Lower leg skin (tissue), 3 donors: ENCODE data around the gene KLK1.

Experiments
- CTCF ChIP-seq, 3 donors: fragments of 450-650 bp; IDR thresholded peaks; one replicate each; pipeline ENCODE4 v1.5.1; 2016; ENCODE audit warnings: antibody characterized with exemption in 3 of 3, mild to moderate bottlenecking in 3 of 3, moderate library complexity in 2 of 3
- POLR2A ChIP-seq, 2 donors: fragments of 450-650 bp; IDR thresholded peaks; one replicate each; pipeline ENCODE4 v1.6.1; 2016 to 2017; ENCODE audit warnings: antibody characterized with exemption in 2 of 2, mild to moderate bottlenecking in 1 of 2, moderate library complexity in 1 of 2

DNA sequence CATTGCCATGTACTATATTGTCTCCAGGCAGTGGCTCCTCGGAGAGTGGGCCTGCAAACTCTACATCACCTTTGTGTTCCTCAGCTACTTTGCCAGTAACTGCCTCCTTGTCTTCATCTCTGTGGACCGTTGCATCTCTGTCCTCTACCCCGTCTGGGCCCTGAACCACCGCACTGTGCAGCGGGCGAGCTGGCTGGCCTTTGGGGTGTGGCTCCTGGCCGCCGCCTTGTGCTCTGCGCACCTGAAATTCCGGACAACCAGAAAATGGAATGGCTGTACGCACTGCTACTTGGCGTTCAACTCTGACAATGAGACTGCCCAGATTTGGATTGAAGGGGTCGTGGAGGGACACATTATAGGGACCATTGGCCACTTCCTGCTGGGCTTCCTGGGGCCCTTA lies 52.7 kb downstream of the KLK1 start:
- no peak for TF ChIP-seq CTCF (IDR thresholded peaks at IDR 0.05)
- TF ChIP-seq POLR2A (IDR thresholded peaks at IDR 0.05), result no peak
